IMR-90 (cell line): ENCODE data around the gene TDRKH. TPM values are rescaled to one million over a fixed set of nuclear protein-coding genes. Genes with fewer than 3 reads are reported as not detected.
"Not testable (repeated sequence)": the region's sequence is repeated elsewhere in the genome, so short reads cannot be mapped to it uniquely, and the experiment has no call there.

Experiments used
- ATAC-seq: fragments of 200-7000 bp; cut with Tn5 transposase; 2 replicates; pipeline ENCODE4 v1.9.1; 2020; ENCODE audit warnings: low read depth, mild to moderate bottlenecking, moderate library complexity
- BruUV-seq: library from RNA; stranded (reverse); fragments of 400-500 nt; replicated peaks from 2 replicates; lab custom pipeline; 2021; lab: Mats Ljungman, UMichigan
- CTCF ChIA-PET: fragments of 300-600 bp; formaldehyde crosslinking; extraction: SDS; loops from one replicate; lab custom pipeline; 2021; ENCODE audit warnings: antibody characterized with exemption; lab: Yijun Ruan, JAX
- POLR2A ChIA-PET: fragments of 300-600 bp; sonication (Branson Sonifier 250); formaldehyde crosslinking; loops from one replicate; lab custom pipeline; 2022; ENCODE audit warnings: antibody characterized with exemption; ENCODE audit not compliant: unreplicated experiment; lab: Charles Lee
- DNase-seq: peaks from one replicate; pipeline ENCODE4 v3.0.0; 2013
- H2AFZ ChIP-seq: replicated peaks from 2 replicates; pipeline ENCODE3; 2013; ENCODE audit warnings: low read length, mild to moderate bottlenecking; ENCODE audit not compliant: poor library complexity
- H2AK5ac ChIP-seq: 2 replicates; pipeline ENCODE4 v1.6.1; 2013; ENCODE audit warnings: low read depth, low read length, inconsistent platforms
- H2AK9ac ChIP-seq: replicated peaks from 2 replicates; pipeline ENCODE3; 2013; ENCODE audit warnings: mild to moderate bottlenecking, low read depth, low read length, moderate library complexity; ENCODE audit not compliant: poor library complexity
- H2BK120ac ChIP-seq: 2 replicates; pipeline ENCODE4 v1.6.1; 2013; ENCODE audit warnings: low read depth, low read length, inconsistent platforms
- H2BK15ac ChIP-seq: 3 replicates; pipeline ENCODE4 v1.6.1; 2013; ENCODE audit warnings: low read depth, low read length, inconsistent platforms
- H2BK20ac ChIP-seq: 2 replicates; pipeline ENCODE4 v1.6.1; 2013; ENCODE audit warnings: low read depth, mild to moderate bottlenecking, inconsistent platforms, low read length, moderate library complexity
- H2BK5ac ChIP-seq: 2 replicates; pipeline ENCODE4 v1.6.1; 2013; ENCODE audit warnings: mild to moderate bottlenecking, low read depth, low read length, inconsistent platforms; ENCODE audit not compliant: poor library complexity, severe bottlenecking
- H3K14ac ChIP-seq: replicated peaks from 2 replicates; pipeline ENCODE4 v1.6.1; 2013; ENCODE audit warnings: low read depth, low read length, inconsistent platforms
- H3K18ac ChIP-seq: 2 replicates; pipeline ENCODE4 v1.6.1; 2013; ENCODE audit warnings: low read depth, low read length, control low read depth
- H3K23ac ChIP-seq: 2 replicates; pipeline ENCODE4 v1.6.1; 2013; ENCODE audit warnings: low read depth, low read length, inconsistent platforms
- H3K27ac ChIP-seq: 2 replicates; pipeline ENCODE4 v1.5.1; 2013; ENCODE audit warnings: mild to moderate bottlenecking, control low read depth, low read length; ENCODE audit not compliant: insufficient read depth
- H3K27me3 ChIP-seq: 2 replicates; pipeline ENCODE4 v1.6.1; 2013; ENCODE audit warnings: low read length; ENCODE audit not compliant: control insufficient read depth, insufficient read depth
- H3K36me3 ChIP-seq: 2 replicates; pipeline ENCODE4 v1.6.1; 2013; ENCODE audit warnings: low read length, mixed read lengths; ENCODE audit not compliant: control insufficient read depth, insufficient read depth
- H3K4ac ChIP-seq: 2 replicates; pipeline ENCODE4 v1.6.1; 2013; ENCODE audit warnings: low read depth, low read length, inconsistent platforms
- H3K4me1 ChIP-seq: 2 replicates; pipeline ENCODE4 v1.6.1; 2013; ENCODE audit warnings: low read length, mixed read lengths; ENCODE audit not compliant: control insufficient read depth, insufficient read depth
- H3K4me2 ChIP-seq: 2 replicates; pipeline ENCODE4 v1.6.1; 2013; ENCODE audit warnings: low read depth, mild to moderate bottlenecking, control low read depth, low read length, moderate library complexity
- H3K4me3 ChIP-seq: 2 replicates; pipeline ENCODE4 v1.5.1; 2013; ENCODE audit warnings: low read depth, mild to moderate bottlenecking, control low read depth, low read length, moderate library complexity; ENCODE audit not compliant: insufficient read depth
- H3K56ac ChIP-seq: 2 replicates; pipeline ENCODE4 v1.6.1; 2013; ENCODE audit warnings: low read length, inconsistent platforms; ENCODE audit not compliant: insufficient read depth; ENCODE audit errors: extremely low read depth
- H3K79me1 ChIP-seq, 2 experiments: 2 replicates each; pipeline ENCODE4 v1.6.1; 2013; ENCODE audit warnings: low read length in 2 of 2, inconsistent platforms in 1 of 2, low read depth in 1 of 2
- H3K9ac ChIP-seq: 2 replicates; pipeline ENCODE4 v1.6.1; 2013; ENCODE audit warnings: low read depth, low read length, control low read depth
- H3K9me1 ChIP-seq: 2 replicates; pipeline ENCODE4 v1.6.1; 2013; ENCODE audit warnings: low read length, inconsistent platforms; ENCODE audit not compliant: insufficient read depth
- H3K9me3 ChIP-seq: 2 replicates; pipeline ENCODE4 v1.6.1; 2013; ENCODE audit warnings: low read length; ENCODE audit not compliant: control insufficient read depth, insufficient read depth
- H4K20me1 ChIP-seq: 2 replicates; pipeline ENCODE4 v1.6.1; 2013; ENCODE audit warnings: low read length, inconsistent platforms; ENCODE audit not compliant: insufficient read depth
- H4K5ac ChIP-seq: 2 replicates; pipeline ENCODE4 v1.6.1; 2013; ENCODE audit warnings: mild to moderate bottlenecking, low read depth, low read length, control low read depth
- H4K8ac ChIP-seq, 2 experiments: 2 replicates each; pipeline ENCODE4 v1.6.1; 2013; ENCODE audit warnings: low read depth in 2 of 2, low read length in 2 of 2, control low read depth in 1 of 2, inconsistent platforms in 1 of 2
- H4K91ac ChIP-seq: 2 replicates; pipeline ENCODE4 v1.6.1; 2013; ENCODE audit warnings: low read depth, low read length, inconsistent platforms; ENCODE audit not compliant: insufficient read depth
- WGBS, 2 experiments: methylation state at CpG; one replicate each; pipeline versions ENCODE4 v1.1.5 to v1.1.7; 2013; ENCODE audit warnings: missing lambda C conversion rate in 2 of 2; ENCODE audit not compliant: insufficient read length in 1 of 2; ENCODE audit errors: extremely low coverage in 2 of 2; 5-methylcytosine and 5-hydroxymethylcytosine counted together
- dilution Hi-C: fragments of 300-500 bp; cut with HindIII; formaldehyde crosslinking; loops from one replicate; pipeline ENCODE4 v1.14.3; 2018; ENCODE audit warnings: low sequenced_read_pairs; ENCODE audit not compliant: unreplicated experiment
- in situ Hi-C: fragments of 300-500 bp; cut with MboI; formaldehyde crosslinking; loops from 3 replicates; pipeline ENCODE4 v1.14.3; 2019; ENCODE audit warnings: low sequenced_read_pairs, inconsistent platforms, mixed read lengths
- intact Hi-C: fragments of 100-400 bp; cut with micrococcal nuclease; formaldehyde crosslinking; loops from 2 replicates; pipeline ENCODE4 v1.10.0; 2022
- polyA plus RNA-seq, 3 experiments: library from polyadenylated mRNA; depleted of rRNA; stranded (reverse); fragments of >200 nt; gene quantifications; 2 replicates each; pipeline ENCODE4 v1.2.3, GENCODE V29; 2012; ENCODE audit warnings: low replicate concordance in 1 of 3
- total RNA-seq: library from RNA; depleted of rRNA; stranded (reverse); fragments of >200 nt; gene quantifications from 2 replicates; pipeline ENCODE4 v1.2.3, GENCODE V29; 2012

Gene TDRKH
- total and polyA plus RNA-seq, 2 of the 4 experiments (the other 2 are of a cell fraction) = 1.2 to 2.2 TPM

GRCh38 chr1:151768351-151769066, 21.8 kb downstream of the TDRKH start:
- H3K23ac ChIP-seq, BruUV-seq, H4K20me1 ChIP-seq, dilution Hi-C loops, H3K56ac ChIP-seq, H3K27me3 ChIP-seq, H3K4me1 ChIP-seq, H3K4ac ChIP-seq, H3K27ac ChIP-seq, H4K91ac ChIP-seq, H2AK9ac ChIP-seq, H2AFZ ChIP-seq, CTCF ChIA-PET, H2BK5ac ChIP-seq, H3K9ac ChIP-seq, H3K9me3 ChIP-seq, H3K9me1 ChIP-seq, H3K36me3 ChIP-seq, in situ Hi-C loops, H2AK5ac ChIP-seq, H3K14ac ChIP-seq, DNase-seq, H4K5ac ChIP-seq, POLR2A ChIA-PET, H3K18ac ChIP-seq, H3K4me3 ChIP-seq, intact Hi-C loops, H4K8ac ChIP-seq, H2BK15ac ChIP-seq, H3K4me2 ChIP-seq, H2BK20ac ChIP-seq, H2BK120ac ChIP-seq, H3K79me1 ChIP-seq, ATAC-seq: not testable (repeated sequence)
- WGBS, 2 experiments = no CpG with 5 or more reads among the region's 7 CpGs
